Keratinocyte (primary cell): ENCODE measurements around the gene IFFO2. TPM values are rescaled to one million over a fixed set of nuclear protein-coding genes. Genes with fewer than 3 reads are reported as not detected.

Experiments
- DNase-seq: peaks from one replicate; pipeline ENCODE4 v3.0.0-alpha.2; 2011; ENCODE audit warnings: low read depth, missing footprints, low spot score
- FAIRE-seq: peaks from 2 replicates; lab custom pipeline; 2011; peaks lifted over from hg19 to GRCh38; lab: Jason Lieb, UNC
- H2AFZ ChIP-seq: 2 replicates; pipeline ENCODE4 v1.6.0; 2012; ENCODE audit warnings: low read length, control low read depth, inconsistent platforms; ENCODE audit not compliant: control insufficient read depth
- H3K27ac ChIP-seq: 2 replicates; pipeline ENCODE4 v1.5.1; 2011; ENCODE audit warnings: low read length; ENCODE audit not compliant: control insufficient read depth, insufficient read depth
- H3K27me3 ChIP-seq: 3 replicates; pipeline ENCODE4 v1.6.0; 2011; ENCODE audit warnings: low read length; ENCODE audit not compliant: control insufficient read depth, insufficient read depth; ENCODE audit errors: extremely low read depth
- H3K36me3 ChIP-seq, 2 experiments: 2 replicates in 1 of 2; 3 replicates in 1 of 2; pipeline ENCODE4 v1.5.1; 2011; ENCODE audit warnings: low read length in 2 of 2, mild to moderate bottlenecking in 1 of 2; ENCODE audit not compliant: control insufficient read depth in 2 of 2, insufficient read depth in 2 of 2; ENCODE audit errors: extremely low read depth in 1 of 2
- H3K4me1 ChIP-seq: 3 replicates; pipeline ENCODE4 v1.5.1; 2011; ENCODE audit warnings: low read length; ENCODE audit not compliant: control insufficient read depth, insufficient read depth; ENCODE audit errors: extremely low read depth
- H3K4me2 ChIP-seq: 3 replicates; pipeline ENCODE4 v1.6.0; 2011; ENCODE audit warnings: low read depth, low read length; ENCODE audit not compliant: control insufficient read depth, insufficient read depth; ENCODE audit errors: extremely low read depth
- H3K4me3 ChIP-seq, 3 experiments: fragments of 200-600 bp in 1 of 3; sonication (generic) in 1 of 3; 2 replicates in 2 of 3; 3 replicates in 1 of 3; pipeline ENCODE4 v1.5.1; 2011 to 2016; ENCODE audit warnings: low read length in 3 of 3, mild to moderate bottlenecking in 3 of 3, control low read depth in 2 of 3, inconsistent platforms in 1 of 3, low read depth in 1 of 3, mixed read lengths in 1 of 3, mixed run types in 1 of 3, moderate library complexity in 1 of 3; ENCODE audit not compliant: control insufficient read depth in 2 of 3, insufficient read depth in 2 of 3; ENCODE audit errors: extremely low read depth in 1 of 3
- H3K79me2 ChIP-seq: 2 replicates; pipeline ENCODE4 v1.6.0; 2012; ENCODE audit warnings: low read length; ENCODE audit not compliant: control insufficient read depth, insufficient read depth
- H3K9ac ChIP-seq: 3 replicates; pipeline ENCODE4 v1.6.0; 2011; ENCODE audit warnings: low read length; ENCODE audit not compliant: control insufficient read depth, insufficient read depth; ENCODE audit errors: extremely low read depth
- H3K9me1 ChIP-seq: 3 replicates; pipeline ENCODE4 v1.6.0; 2011; ENCODE audit warnings: low read length; ENCODE audit not compliant: control insufficient read depth, insufficient read depth; ENCODE audit errors: extremely low read depth
- H3K9me3 ChIP-seq: 2 replicates; pipeline ENCODE4 v1.5.1; 2012; ENCODE audit warnings: low read depth, low read length; ENCODE audit not compliant: control insufficient read depth
- H4K20me1 ChIP-seq: 3 replicates; pipeline ENCODE4 v1.6.0; 2011; ENCODE audit warnings: low read length; ENCODE audit not compliant: control insufficient read depth, insufficient read depth; ENCODE audit errors: extremely low read depth
- CTCF ChIP-seq, 3 experiments: IDR thresholded peaks in 1 of 3; conservative IDR thresholded peaks in 1 of 3; optimal IDR thresholded peaks in 1 of 3; 2 replicates in 2 of 3; 3 replicates in 1 of 3; pipeline versions ENCODE3 to v1.5.1; 2011; ENCODE audit warnings: low read length in 3 of 3, mild to moderate bottlenecking in 3 of 3, moderate library complexity in 2 of 3, control low read depth in 1 of 3, inconsistent platforms in 1 of 3; ENCODE audit not compliant: insufficient read depth in 2 of 3; ENCODE audit errors: extremely low read depth in 1 of 3
- EZH2 ChIP-seq: IDR thresholded peaks from one replicate; pipeline ENCODE4 v1.6.1; 2012; ENCODE audit warnings: inconsistent platforms, mild to moderate bottlenecking, low read length, moderate library complexity
- dilution Hi-C: fragments of 300-500 bp; cut with MboI; formaldehyde crosslinking; loops from one replicate; pipeline ENCODE4 v1.7.0; 2020; ENCODE audit warnings: low sequenced_read_pairs; ENCODE audit not compliant: extremely low pct_ligation_motif_present
- polyA plus RNA-seq, 5 experiments: library from polyadenylated mRNA; depleted of rRNA in 3 of 5; stranded (reverse) in 3 of 5; stranded (forward) in 1 of 5; unstranded in 1 of 5; fragments of >200 nt; gene quantifications; 1 replicate in 1 of 5; 2 replicates in 3 of 5; 3 replicates in 1 of 5; pipeline versions ENCODE4 v1.2.1 to v1.2.3, GENCODE V29; 2011 to 2012; ENCODE audit warnings: missing spikeins in 2 of 5, low read depth in 1 of 5, low replicate concordance in 1 of 5

The IFFO2 gene
- polyA plus RNA-seq, 1 donor (not counting 4 experiments of a cell fraction or from before 2014, with no cell fraction given): 57.9 TPM

DNA sequence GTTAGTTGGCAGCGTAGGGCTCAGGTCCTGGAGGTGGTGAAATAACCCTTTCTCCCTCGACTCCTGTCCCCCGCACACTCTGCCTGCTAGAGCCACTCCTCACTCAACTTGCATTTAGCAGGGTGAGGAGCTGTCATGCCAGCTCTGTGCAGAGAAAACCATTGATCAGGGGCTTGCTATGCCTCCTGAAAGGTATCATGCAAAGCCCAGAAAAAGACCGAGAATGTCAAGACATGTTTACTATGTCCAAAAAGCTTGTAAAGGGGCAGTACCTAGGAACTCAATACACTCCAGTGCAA lies 72.1 kb downstream of the IFFO2 start:
- Histone ChIP-seq H3K36me3 (peaks cover 13 to 44% of the 10 kb centered on the region in 2 experiments), H3K27me3 (no peaks in the 10 kb centered on the region), H3K9me3 (no peaks in the 10 kb centered on the region), H3K4me2 (no peak overlapping the region), H3K27ac (no peak overlapping the region), H3K9me1 (no peaks in the 10 kb centered on the region), H4K20me1 (no peaks in the 10 kb centered on the region), H3K9ac (no peak overlapping the region), H3K79me2 (no peaks in the 10 kb centered on the region), H3K4me1 (peaks cover 38% of the 10 kb centered on the region), H3K4me3 (no peak overlapping the region), H2AFZ (no peak overlapping the region)
- TF ChIP-seq CTCF (optimal IDR thresholded peaks at IDR 0.05 in 1 of 3, IDR thresholded peaks at IDR 0.05 in 1 of 3, conservative IDR thresholded peaks at IDR 0.05 in 1 of 3; ENCODE audit: extremely low read depth in 1 of 3, insufficient read depth in 2 of 3, low read length in 3 of 3) (no peak), EZH2 (no peak)
- dilution Hi-C loops: no loop called here
- FAIRE-seq (no peak), DNase-seq (no peak)

DNA sequence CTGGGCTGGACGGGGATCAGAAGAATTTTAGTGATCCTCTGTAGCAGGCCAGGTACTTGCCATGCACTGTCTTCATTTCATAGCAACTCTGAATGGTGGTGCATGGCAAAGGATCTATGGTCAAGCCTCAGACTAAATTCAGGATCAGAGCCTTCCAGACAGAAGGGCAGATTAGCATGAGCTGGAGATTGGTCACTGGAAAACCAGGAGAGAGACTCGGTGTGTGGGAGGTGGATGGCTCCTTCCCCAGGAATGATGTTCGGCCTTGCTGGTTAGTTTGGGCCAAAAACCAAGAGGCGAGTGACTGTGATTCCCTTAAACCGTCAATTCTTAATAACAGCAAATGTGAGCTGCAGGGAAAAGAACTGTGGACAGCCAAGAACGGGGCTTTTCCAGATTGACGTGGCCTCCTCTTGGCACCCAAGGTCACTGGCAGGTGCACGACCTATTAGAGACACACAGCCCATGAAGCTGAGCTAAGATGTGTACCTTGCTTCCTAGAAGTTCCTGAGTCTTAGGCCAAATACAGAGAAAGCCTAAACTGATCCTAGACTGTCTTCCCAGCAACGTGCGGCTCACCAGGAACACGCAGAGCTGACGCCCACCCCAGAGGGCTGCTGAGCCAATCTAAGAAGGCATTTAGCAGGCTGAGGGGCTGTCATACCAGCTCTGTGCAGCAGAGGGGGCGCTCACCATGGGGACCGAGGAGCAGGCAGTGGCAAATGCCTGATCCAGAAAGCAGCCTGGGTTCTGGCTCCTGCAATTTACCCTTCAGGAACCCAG lies 72.6 kb downstream of the IFFO2 start:
- Histone ChIP-seq H3K4me2 (no peak overlapping the region), H3K9me3 (no peaks in the 10 kb centered on the region), H4K20me1 (no peaks in the 10 kb centered on the region), H3K79me2 (no peaks in the 10 kb centered on the region), H2AFZ (no peak overlapping the region), H3K4me1 (peaks cover 38% of the 10 kb centered on the region), H3K36me3 (peaks cover 17 to 44% of the 10 kb centered on the region in 2 experiments), H3K27ac (no peak overlapping the region), H3K9ac (no peak overlapping the region), H3K27me3 (no peaks in the 10 kb centered on the region), H3K9me1 (no peaks in the 10 kb centered on the region), H3K4me3 (no peak overlapping the region)
- TF ChIP-seq EZH2: no peak
- TF ChIP-seq CTCF (optimal IDR thresholded peaks at IDR 0.05 in 1 of 3, IDR thresholded peaks at IDR 0.05 in 1 of 3, conservative IDR thresholded peaks at IDR 0.05 in 1 of 3; ENCODE audit: extremely low read depth in 1 of 3, insufficient read depth in 2 of 3, low read length in 3 of 3): peak in 2 of 3 experiments; percentile 89 to 94
- peak; percentile 67 for FAIRE-seq
- dilution Hi-C loops: no loop called here
- no peak for DNase-seq
